B cell (primary cell): ENCODE measurements around the gene FTCD. TPM values are rescaled to one million over a fixed set of nuclear protein-coding genes. Genes with fewer than 3 reads are reported as not detected.

Experiments
- ATAC-seq: fragments of 200-7000 bp; cut with Tn5 transposase; one replicate; pipeline ENCODE4 v1.10.0; 2021; ENCODE audit warnings: low read depth, mild to moderate bottlenecking, moderate number of reproducible peaks, moderate library complexity
- CTCF ChIA-PET: fragments of 350-600 bp; sonication (Branson Sonifier 250); formaldehyde crosslinking; loops from one replicate; lab custom pipeline; 2021; ENCODE audit warnings: antibody characterized with exemption, inconsistent platforms; lab: Charles Lee
- POLR2A ChIA-PET: fragments of 350-600 bp; sonication (Branson Sonifier 250); formaldehyde crosslinking; loops from one replicate; lab custom pipeline; 2021; ENCODE audit warnings: antibody characterized with exemption; lab: Charles Lee
- DNase-seq: peaks from one replicate; pipeline ENCODE4 v3.0.0; 2013
- H2AFZ ChIP-seq: 2 replicates; pipeline ENCODE4 v1.6.1; 2012; ENCODE audit warnings: mild to moderate bottlenecking, low read depth, low read length; ENCODE audit not compliant: insufficient read depth, poor library complexity, severe bottlenecking
- H3K27ac ChIP-seq, 2 donors: 1 replicate in 1 of 2; 2 replicates in 1 of 2; pipeline ENCODE4 v1.5.1; 2012 to 2013; ENCODE audit warnings: low read length in 2 of 2, mild to moderate bottlenecking in 2 of 2, moderate library complexity in 1 of 2
- H3K27me3 ChIP-seq, 4 experiments: fragments of 200-600 bp in 1 of 4; sonication (generic) in 1 of 4; replicated peaks in 1 of 4; 1 replicate in 2 of 4; 2 replicates in 2 of 4; pipeline versions ENCODE4 v1.6.1 to v1.7.0; 2013 to 2016; ENCODE audit warnings: low read length in 3 of 4, mild to moderate bottlenecking in 2 of 4, mixed read lengths in 1 of 4, moderate library complexity in 1 of 4; ENCODE audit not compliant: insufficient read depth in 4 of 4, control insufficient read depth in 3 of 4; ENCODE audit errors: control extremely low read depth in 1 of 4
- H3K36me3 ChIP-seq, 2 experiments: replicated peaks in 1 of 2; 1 replicate in 1 of 2; 2 replicates in 1 of 2; pipeline versions ENCODE4 v1.6.1 to v1.7.1; 2013; ENCODE audit warnings: low read length in 1 of 2; ENCODE audit not compliant: insufficient read depth in 2 of 2, control insufficient read depth in 1 of 2; ENCODE audit errors: control extremely low read depth in 1 of 2, extremely low read depth in 1 of 2
- H3K4me1 ChIP-seq, 2 donors: fragments of 200-600 bp in 1 of 2; sonication (generic) in 1 of 2; 1 replicate in 1 of 2; 2 replicates in 1 of 2; pipeline versions ENCODE4 v1.5.1 to v1.6.1; 2013 to 2017; ENCODE audit warnings: low read length in 2 of 2; ENCODE audit not compliant: control insufficient read depth in 2 of 2, insufficient read depth in 2 of 2
- H3K4me2 ChIP-seq: replicated peaks from 2 replicates; pipeline ENCODE3; 2012; ENCODE audit warnings: mild to moderate bottlenecking, low read depth, low read length; ENCODE audit not compliant: poor library complexity, severe bottlenecking
- H3K4me3 ChIP-seq, 5 experiments: fragments of 200-600 bp in 1 of 5; sonication (generic) in 1 of 5; 1 replicate in 3 of 5; 2 replicates in 2 of 5; pipeline versions ENCODE4 v1.5.1 to v1.7.0; 2011 to 2016; ENCODE audit warnings: low read length in 4 of 5, mild to moderate bottlenecking in 4 of 5, low read depth in 2 of 5, control low read depth in 1 of 5, moderate library complexity in 1 of 5; ENCODE audit not compliant: insufficient read depth in 1 of 5; ENCODE audit errors: control extremely low read depth in 1 of 5, extremely low read depth in 1 of 5
- H3K79me2 ChIP-seq: fragments of 200-600 bp; sonication (generic); one replicate; pipeline ENCODE4 v1.6.0; 2016; ENCODE audit warnings: low read length; ENCODE audit not compliant: control insufficient read depth, insufficient read depth
- H3K9ac ChIP-seq: fragments of 200-600 bp; sonication (generic); 2 replicates; pipeline ENCODE4 v1.6.1; 2017; ENCODE audit warnings: mild to moderate bottlenecking, low read length, moderate library complexity
- H3K9me3 ChIP-seq, 3 donors: one replicate each; pipeline versions ENCODE4 v1.6.1 to v1.7.1; 2013; ENCODE audit warnings: low read length in 2 of 3; ENCODE audit not compliant: control insufficient read depth in 2 of 3, insufficient read depth in 1 of 3; ENCODE audit errors: control extremely low read depth in 1 of 3
- H4K20me1 ChIP-seq: 2 replicates; pipeline ENCODE4 v1.6.0; 2012; ENCODE audit warnings: mild to moderate bottlenecking, low read length; ENCODE audit not compliant: insufficient read depth, control insufficient read depth, poor library complexity, severe bottlenecking
- H3K27ac Mint-ChIP-seq: one replicate; pipeline ENCODE4 v1.8.0; 2021; ENCODE audit warnings: mixed read lengths
- H3K27me3 Mint-ChIP-seq: one replicate; pipeline ENCODE4 v1.8.0; 2021; ENCODE audit warnings: mixed read lengths
- H3K4me1 Mint-ChIP-seq: one replicate; pipeline ENCODE4 v1.8.0; 2021; ENCODE audit warnings: mixed read lengths
- H3K4me3 Mint-ChIP-seq: one replicate; pipeline ENCODE4 v1.8.0; 2021; ENCODE audit warnings: mixed read lengths
- H3K9me3 Mint-ChIP-seq: one replicate; pipeline ENCODE4 v1.8.0; 2022; ENCODE audit warnings: mixed read lengths; ENCODE audit not compliant: insufficient read depth
- CTCF ChIP-seq: fragments of 200-600 bp; IDR thresholded peaks from one replicate; pipeline ENCODE4 v1.8.0; 2022; ENCODE audit warnings: antibody characterized with exemption, mild to moderate bottlenecking
- EZH2 ChIP-seq: IDR thresholded peaks from 2 replicates; pipeline ENCODE4 v1.6.1; 2012; ENCODE audit warnings: borderline replicate concordance, low read depth, mild to moderate bottlenecking, moderate library complexity, low read length; ENCODE audit not compliant: insufficient read depth, poor library complexity, severe bottlenecking
- WGBS: methylation state at CpG from one replicate; pipeline ENCODE4 v1.1.5; 2013; ENCODE audit warnings: missing lambda C conversion rate; ENCODE audit not compliant: insufficient coverage; 5-methylcytosine and 5-hydroxymethylcytosine counted together
- intact Hi-C: fragments of 100-400 bp; cut with micrococcal nuclease; formaldehyde crosslinking; loops from one replicate; pipeline ENCODE4 v1.10.0; 2022
- polyA plus RNA-seq: library from polyadenylated mRNA; depleted of rRNA; stranded (reverse); fragments of >200 nt; gene quantifications from 2 replicates; pipeline ENCODE4 v1.2.3, GENCODE V29; 2012
- total RNA-seq, 2 donors: library from RNA; stranded (reverse); fragments of 120-200 nt in 1 of 2; gene quantifications; 1 replicate in 1 of 2; 2 replicates in 1 of 2; pipeline versions ENCODE4 v1.2.3 to v1.2.4, GENCODE V29; 2013 to 2022

FTCD gene
- total and polyA plus RNA-seq, 2 donors (not counting 1 experiment from before 2014, with no cell fraction given) = 0.22 to 0.39 TPM

GRCh38 chr21:46091631-46092025, 63.8 kb downstream of the FTCD start:
- Mint-ChIP-seq H3K27ac (no peak overlapping the region), H3K4me3 (no peak overlapping the region), H3K9me3 (peaks cover 14% of the 10 kb centered on the region), H3K4me1 (no peaks in the 10 kb centered on the region), H3K27me3 (peaks cover 7% of the 10 kb centered on the region)
- Histone ChIP-seq H3K27me3 (no peaks in the 10 kb centered on the region), H3K9ac (no peak overlapping the region), H3K4me1 (no peaks in the 10 kb centered on the region), H3K4me3 (no peak overlapping the region), H3K79me2 (no peaks in the 10 kb centered on the region), H3K4me2 (no peak overlapping the region), H3K9me3 (peaks cover 0 to 8% (median 8%) of the 10 kb centered on the region in 3 donors), H3K36me3 (no peaks in the 10 kb centered on the region), H4K20me1 (no peaks in the 10 kb centered on the region), H3K27ac (no peak overlapping the region), H2AFZ (no peak overlapping the region)
- WGBS = 97% methylated on average over 3 of the region's 8 CpGs
- no peak for ATAC-seq
- ChIA-PET CTCF (no interaction called here), POLR2A (no interaction called here)
- no peak for TF ChIP-seq CTCF
- intact Hi-C loops = no loop called here
- no peak for DNase-seq

- H3K9me3 Mint-ChIP-seq = peaks cover 15% of the 10 kb centered on the region
- Histone ChIP-seq H3K27me3 (no peaks in the 10 kb centered on the region), H2AFZ (no peak overlapping the region), H3K36me3 (no peaks in the 10 kb centered on the region), H3K27ac (no peak overlapping the region), H3K4me3 (no peak overlapping the region), H4K20me1 (no peaks in the 10 kb centered on the region), H3K4me2 (no peak overlapping the region), H3K4me1 (no peaks in the 10 kb centered on the region), H3K9ac (no peak overlapping the region), H3K9me3 (peaks cover 4 to 8% (median 8%) of the 10 kb centered on the region in 3 donors), H3K79me2 (no peaks in the 10 kb centered on the region)
- 91% methylated on average over 4 of the region's 4 CpGs for WGBS
- no peak for ATAC-seq
- no peaks in the 10 kb centered on the region for H3K4me1 Mint-ChIP-seq
- no peak for TF ChIP-seq CTCF
- TF ChIP-seq EZH2 = no peak
- peaks cover 4% of the 10 kb centered on the region for H3K27me3 Mint-ChIP-seq
- ChIA-PET POLR2A (no interaction called here), CTCF (no interaction called here)
- DNase-seq = no peak
- intact Hi-C loops = no loop called here
- no peak overlapping the region for H3K27ac Mint-ChIP-seq
- H3K4me3 Mint-ChIP-seq = no peak overlapping the region
These were observed 64.3 kb downstream of the FTCD start for GRCh38 chr21:46091118-46091517.
